Measurements from ENCODE around the gene CPNE4. TPM values are rescaled to one million over a fixed set of nuclear protein-coding genes. Genes with fewer than 3 reads are reported as not detected.

CPNE4 gene
- total RNA-seq, 1 experiment from 2014 or later = not detected

DNA sequence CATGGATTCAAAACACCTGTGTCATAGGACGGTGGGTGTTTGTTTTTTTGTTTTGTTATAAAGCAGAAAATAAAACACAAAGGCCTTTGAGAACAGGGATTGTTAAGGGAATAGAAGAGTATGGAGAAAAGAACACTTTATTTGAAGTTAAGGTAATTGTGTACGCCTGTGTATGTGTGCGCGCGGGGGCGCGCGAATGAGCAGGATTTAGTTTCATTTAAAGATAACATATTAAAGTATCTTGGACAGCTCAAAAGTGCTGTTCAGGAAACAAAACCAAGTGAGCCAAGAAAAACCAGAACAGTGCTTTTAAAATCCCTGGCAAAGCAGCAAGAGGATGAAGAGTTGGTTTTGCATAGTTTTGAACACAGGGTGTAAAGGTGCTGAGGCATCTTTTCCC lies 1.9 kb downstream of the CPNE4 start:
- H3K9me3 ChIP-seq (ENCODE audit: low read length) = no peaks in the 10 kb centered on the region
- DNase-seq = peak; percentile 19
- no peaks in the 10 kb centered on the region for H3K4me1 ChIP-seq (ENCODE audit: low read length)
- H2AFZ ChIP-seq (ENCODE audit: low read length) = no peak overlapping the region
- H3K36me3 ChIP-seq (ENCODE audit: insufficient read depth, low read length) = no peaks in the 10 kb centered on the region
- no peak overlapping the region for H3K4me3 ChIP-seq (ENCODE audit: low read length)
- H3K27me3 ChIP-seq (ENCODE audit: low read length) = no peaks in the 10 kb centered on the region
- H3K27ac ChIP-seq (ENCODE audit: low read length) = no peak overlapping the region
- H3K4me2 ChIP-seq (ENCODE audit: low read depth, low read length, poor library complexity, severe bottlenecking) = no peak overlapping the region
- H3K9ac ChIP-seq (ENCODE audit: low read length) = no peak overlapping the region
- H3K9me2 ChIP-seq (replicated peaks; ENCODE audit: insufficient read depth, low read length) = no peaks in the 10 kb centered on the region
- no peaks in the 10 kb centered on the region for H3K79me2 ChIP-seq (ENCODE audit: low read length)
- H4K20me1 ChIP-seq (ENCODE audit: insufficient read depth, low read depth, low read length) = no peaks in the 10 kb centered on the region; the same call in 1 of the 2 replicates

GRCh38 chr3:132029182-132029902 lies 5.5 kb downstream of the CPNE4 start:
- Histone ChIP-seq H3K4me1 (ENCODE audit: low read length) (no peaks in the 10 kb centered on the region), H2AFZ (ENCODE audit: low read length) (no peak overlapping the region), H3K9me3 (ENCODE audit: low read length) (no peaks in the 10 kb centered on the region), H3K27ac (ENCODE audit: low read length) (no peak overlapping the region), H3K27me3 (ENCODE audit: low read length) (no peaks in the 10 kb centered on the region), H4K20me1 (ENCODE audit: insufficient read depth, low read depth, low read length) (peaks cover 3% of the 10 kb centered on the region; the same call in 1 of the 2 replicates), H3K4me2 (ENCODE audit: low read depth, low read length, poor library complexity, severe bottlenecking) (no peak overlapping the region), H3K36me3 (ENCODE audit: insufficient read depth, low read length) (no peaks in the 10 kb centered on the region), H3K9me2 (replicated peaks; ENCODE audit: insufficient read depth, low read length) (no peaks in the 10 kb centered on the region), H3K79me2 (ENCODE audit: low read length) (no peaks in the 10 kb centered on the region), H3K9ac (ENCODE audit: low read length) (no peak overlapping the region), H3K4me3 (ENCODE audit: low read length) (no peak overlapping the region)
- peak; percentile 91 for DNase-seq

DNA sequence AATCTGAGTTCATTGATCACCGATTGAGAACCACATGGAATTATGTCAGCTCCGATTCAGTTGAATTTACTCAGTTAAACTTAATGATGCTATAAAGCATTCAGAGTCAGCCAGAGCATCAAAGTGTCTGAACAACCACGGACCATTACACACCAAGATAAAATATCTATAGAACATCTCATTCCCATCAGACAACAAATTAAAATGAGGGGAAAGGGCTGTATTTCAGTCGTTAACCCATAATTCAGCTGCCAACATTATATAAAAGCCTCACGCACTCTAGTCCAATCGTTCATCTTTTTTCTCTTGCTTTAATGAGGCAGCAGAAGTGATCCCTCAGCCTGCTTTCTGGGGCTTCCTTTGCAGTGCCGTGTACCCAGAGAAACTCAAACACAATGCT lies 11.9 kb downstream of the CPNE4 start:
- no peak overlapping the region for H2AFZ ChIP-seq (ENCODE audit: low read length)

GRCh38 chr3:132020058-132020457 lies 14.8 kb downstream of the CPNE4 start:
- H3K36me3 ChIP-seq (ENCODE audit: insufficient read depth, low read length) = no peaks in the 10 kb centered on the region
- H3K9ac ChIP-seq (ENCODE audit: low read length) = no peak overlapping the region
- no peak for DNase-seq
- H3K27ac ChIP-seq (ENCODE audit: low read length) = no peak overlapping the region
- no peaks in the 10 kb centered on the region for H3K4me1 ChIP-seq (ENCODE audit: low read length)
- H2AFZ ChIP-seq (ENCODE audit: low read length) = no peak overlapping the region
- H3K79me2 ChIP-seq (ENCODE audit: low read length) = no peaks in the 10 kb centered on the region
- H3K4me3 ChIP-seq (ENCODE audit: low read length) = no peak overlapping the region
- no peaks in the 10 kb centered on the region for H3K9me3 ChIP-seq (ENCODE audit: low read length)
- H3K4me2 ChIP-seq (ENCODE audit: low read depth, low read length, poor library complexity, severe bottlenecking) = no peak overlapping the region
- no peaks in the 10 kb centered on the region for H3K9me2 ChIP-seq (replicated peaks; ENCODE audit: insufficient read depth, low read length)
- H4K20me1 ChIP-seq (ENCODE audit: insufficient read depth, low read depth, low read length) = 0 out of 2 replicates have a peak, but pooled peaks cover 3% of the 10 kb centered on the region
- H3K27me3 ChIP-seq (ENCODE audit: low read length) = no peaks in the 10 kb centered on the region

More for the DNA sequence above, 11.9 kb downstream of the CPNE4 start:
- Histone ChIP-seq H3K4me3 (ENCODE audit: low read length) (no peak overlapping the region), H3K4me2 (ENCODE audit: low read depth, low read length, poor library complexity, severe bottlenecking) (no peak overlapping the region), H3K9ac (ENCODE audit: low read length) (no peak overlapping the region), H4K20me1 (ENCODE audit: insufficient read depth, low read depth, low read length) (0 out of 2 replicates have a peak, but pooled peaks cover 3% of the 10 kb centered on the region), H3K9me3 (ENCODE audit: low read length) (no peaks in the 10 kb centered on the region), H3K36me3 (ENCODE audit: insufficient read depth, low read length) (no peaks in the 10 kb centered on the region), H3K27me3 (ENCODE audit: low read length) (no peaks in the 10 kb centered on the region), H3K4me1 (ENCODE audit: low read length) (no peaks in the 10 kb centered on the region), H3K79me2 (ENCODE audit: low read length) (no peaks in the 10 kb centered on the region), H3K27ac (ENCODE audit: low read length) (no peak overlapping the region), H3K9me2 (replicated peaks; ENCODE audit: insufficient read depth, low read length) (no peaks in the 10 kb centered on the region)
- no peak for DNase-seq

- H3K36me3 ChIP-seq (ENCODE audit: insufficient read depth, low read length) = no peaks in the 10 kb centered on the region
- no peaks in the 10 kb centered on the region for H3K4me1 ChIP-seq (ENCODE audit: low read length)
- H3K27ac ChIP-seq (ENCODE audit: low read length) = no peak overlapping the region
- no peak overlapping the region for H3K4me3 ChIP-seq (ENCODE audit: low read length)
- H3K4me2 ChIP-seq (ENCODE audit: low read depth, low read length, poor library complexity, severe bottlenecking) = no peak overlapping the region
- H3K79me2 ChIP-seq (ENCODE audit: low read length) = no peaks in the 10 kb centered on the region
- no peak overlapping the region for H3K9ac ChIP-seq (ENCODE audit: low read length)
- no peaks in the 10 kb centered on the region for H4K20me1 ChIP-seq (ENCODE audit: insufficient read depth, low read depth, low read length)
- no peak for DNase-seq
- no peak overlapping the region for H2AFZ ChIP-seq (ENCODE audit: low read length)
- H3K9me3 ChIP-seq (ENCODE audit: low read length) = no peaks in the 10 kb centered on the region
- H3K27me3 ChIP-seq (ENCODE audit: low read length) = no peaks in the 10 kb centered on the region
- no peaks in the 10 kb centered on the region for H3K9me2 ChIP-seq (replicated peaks; ENCODE audit: insufficient read depth, low read length)
These were observed 17.7 kb downstream of the CPNE4 start for GRCh38 chr3:132017137-132017536.

- DNase-seq = no peak
- Histone ChIP-seq H3K4me2 (ENCODE audit: low read depth, low read length, poor library complexity, severe bottlenecking) (no peak overlapping the region), H3K79me2 (ENCODE audit: low read length) (no peaks in the 10 kb centered on the region), H3K9me2 (replicated peaks; ENCODE audit: insufficient read depth, low read length) (no peaks in the 10 kb centered on the region), H3K36me3 (ENCODE audit: insufficient read depth, low read length) (no peaks in the 10 kb centered on the region), H3K9me3 (ENCODE audit: low read length) (no peaks in the 10 kb centered on the region), H3K4me1 (ENCODE audit: low read length) (no peaks in the 10 kb centered on the region), H4K20me1 (ENCODE audit: insufficient read depth, low read depth, low read length) (no peaks in the 10 kb centered on the region), H3K4me3 (ENCODE audit: low read length) (no peak overlapping the region), H3K27ac (ENCODE audit: low read length) (no peak overlapping the region), H2AFZ (ENCODE audit: low read length) (no peak overlapping the region), H3K27me3 (ENCODE audit: low read length) (no peaks in the 10 kb centered on the region), H3K9ac (ENCODE audit: low read length) (no peak overlapping the region)
These were observed 18.5 kb downstream of the CPNE4 start for GRCh38 chr3:132016061-132017041.

- Histone ChIP-seq H3K4me3 (ENCODE audit: low read length) (no peak overlapping the region), H3K36me3 (ENCODE audit: insufficient read depth, low read length) (no peaks in the 10 kb centered on the region), H4K20me1 (ENCODE audit: insufficient read depth, low read depth, low read length) (no peaks in the 10 kb centered on the region), H3K9me3 (ENCODE audit: low read length) (no peaks in the 10 kb centered on the region), H3K9ac (ENCODE audit: low read length) (no peak overlapping the region), H2AFZ (ENCODE audit: low read length) (no peak overlapping the region), H3K4me2 (ENCODE audit: low read depth, low read length, poor library complexity, severe bottlenecking) (no peak overlapping the region), H3K27me3 (ENCODE audit: low read length) (no peaks in the 10 kb centered on the region), H3K4me1 (ENCODE audit: low read length) (no peaks in the 10 kb centered on the region), H3K27ac (ENCODE audit: low read length) (no peak overlapping the region), H3K9me2 (replicated peaks; ENCODE audit: insufficient read depth, low read length) (no peaks in the 10 kb centered on the region), H3K79me2 (ENCODE audit: low read length) (no peaks in the 10 kb centered on the region)
- no peak for DNase-seq
These were observed 20.7 kb downstream of the CPNE4 start for GRCh38 chr3:132014105-132014504.

- Histone ChIP-seq H3K36me3 (ENCODE audit: insufficient read depth, low read length) (no peaks in the 10 kb centered on the region), H3K27me3 (ENCODE audit: low read length) (no peaks in the 10 kb centered on the region)
These were observed 25.6 kb downstream of the CPNE4 start for GRCh38 chr3:132009241-132009640.

More at GRCh38 chr3:132009241-132009640, 25.6 kb downstream of the CPNE4 start:
- no peaks in the 10 kb centered on the region for H3K4me1 ChIP-seq (ENCODE audit: low read length)
- no peaks in the 10 kb centered on the region for H4K20me1 ChIP-seq (ENCODE audit: insufficient read depth, low read depth, low read length)
- no peaks in the 10 kb centered on the region for H3K9me3 ChIP-seq (ENCODE audit: low read length)
- DNase-seq = no peak
- H3K9ac ChIP-seq (ENCODE audit: low read length) = no peak overlapping the region
- no peaks in the 10 kb centered on the region for H3K79me2 ChIP-seq (ENCODE audit: low read length)
- no peak overlapping the region for H3K4me2 ChIP-seq (ENCODE audit: low read depth, low read length, poor library complexity, severe bottlenecking)
- no peaks in the 10 kb centered on the region for H3K9me2 ChIP-seq (replicated peaks; ENCODE audit: insufficient read depth, low read length)
- H3K4me3 ChIP-seq (ENCODE audit: low read length) = no peak overlapping the region
- no peak overlapping the region for H2AFZ ChIP-seq (ENCODE audit: low read length)
- no peak overlapping the region for H3K27ac ChIP-seq (ENCODE audit: low read length)
